Measurements from ENCODE around the gene ATP13A3. TPM values are rescaled to one million over a fixed set of nuclear protein-coding genes. Genes with fewer than 3 reads are reported as not detected.

ATP13A3 gene
- total RNA-seq, 4 donors from 2014 or later, result 84.6 to 106 (median 101) TPM

- H3K4me1 ChIP-seq, result peaks cover 0 to 55% (median 14%) of the 10 kb centered on the region in 4 donors
- no peaks in the 10 kb centered on the region for H3K9me3 ChIP-seq
- DNase-seq (ENCODE audit: low spot score in 2 of 2), result no peak
- H3K36me3 ChIP-seq, result no peaks in the 10 kb centered on the region
- H3K4me3 ChIP-seq, result no peak overlapping the region
- H3K27ac ChIP-seq, result peak overlapping the region in 2 of 4 donors; percentile 35 to 46
- no peaks in the 10 kb centered on the region for H3K27me3 ChIP-seq
- TF ChIP-seq EP300 (IDR thresholded peaks at IDR 0.05) (no peak), POLR2A (IDR thresholded peaks at IDR 0.05) (no peak), CTCF (IDR thresholded peaks at IDR 0.05) (no peak)
Observed at GRCh38 chr3:194481103-194481502, 5.7 kb downstream of the ATP13A3 start.

GRCh38 chr3:194476784-194477183 lies 10.0 kb downstream of the ATP13A3 start:
- Histone ChIP-seq H3K27ac (no peak overlapping the region), H3K27me3 (no peaks in the 10 kb centered on the region)
- WGBS, 2 donors, result 78 to 81% methylated on average over 4 of the region's 4 CpGs

GRCh38 chr3:194475978-194476377 lies 10.8 kb downstream of the ATP13A3 start:
- TF ChIP-seq EP300 (IDR thresholded peaks at IDR 0.05) (no peak), POLR2A (IDR thresholded peaks at IDR 0.05) (no peak), CTCF (IDR thresholded peaks at IDR 0.05) (no peak)
- no peak overlapping the region for H3K4me3 ChIP-seq
- 85 to 87% methylated on average over 4 of the region's 4 CpGs for WGBS, 2 donors
- H3K27me3 ChIP-seq, result no peaks in the 10 kb centered on the region
- H3K9me3 ChIP-seq, result no peaks in the 10 kb centered on the region
- DNase-seq (ENCODE audit: low spot score in 2 of 2), result no peak
- H3K27ac ChIP-seq, result no peak overlapping the region
- no peaks in the 10 kb centered on the region for H3K36me3 ChIP-seq
- H3K4me1 ChIP-seq, result peaks cover 0 to 55% (median 5%) of the 10 kb centered on the region in 4 donors

More at GRCh38 chr3:194476784-194477183, 10.0 kb downstream of the ATP13A3 start:
- H3K4me3 ChIP-seq, result no peak overlapping the region
- H3K9me3 ChIP-seq, result no peaks in the 10 kb centered on the region
- DNase-seq (ENCODE audit: low spot score in 2 of 2), result no peak
- H3K4me1 ChIP-seq, result peaks cover 0 to 57% (median 7%) of the 10 kb centered on the region in 4 donors
- TF ChIP-seq EP300 (IDR thresholded peaks at IDR 0.05) (no peak), CTCF (IDR thresholded peaks at IDR 0.05) (no peak), POLR2A (IDR thresholded peaks at IDR 0.05) (no peak)
- H3K36me3 ChIP-seq, result no peaks in the 10 kb centered on the region

- no peak for TF ChIP-seq EP300 (IDR thresholded peaks at IDR 0.05)
- no peak for TF ChIP-seq POLR2A (IDR thresholded peaks at IDR 0.05)
- TF ChIP-seq CTCF (IDR thresholded peaks at IDR 0.05), result no peak
- Histone ChIP-seq H3K27me3 (no peaks in the 10 kb centered on the region), H3K4me1 (peaks cover 0 to 55% (median 6%) of the 10 kb centered on the region in 4 donors), H3K27ac (peak overlapping the region in 1 of 4 donors; percentile 30), H3K4me3 (no peak overlapping the region), H3K9me3 (no peaks in the 10 kb centered on the region), H3K36me3 (no peaks in the 10 kb centered on the region)
- no peak for DNase-seq (ENCODE audit: low spot score in 2 of 2)
- 82 to 94% methylated on average over 4 of the region's 4 CpGs for WGBS, 2 donors
Observed at GRCh38 chr3:194475138-194475932, 11.5 kb downstream of the ATP13A3 start.

- peaks cover 0 to 55% (median 7%) of the 10 kb centered on the region in 4 donors for H3K4me1 ChIP-seq
- no peak for DNase-seq (ENCODE audit: low spot score in 2 of 2)
- no peak for TF ChIP-seq POLR2A (IDR thresholded peaks at IDR 0.05)
- TF ChIP-seq EP300 (IDR thresholded peaks at IDR 0.05), result no peak
- no peak for TF ChIP-seq CTCF (IDR thresholded peaks at IDR 0.05)
- H3K4me3 ChIP-seq, result no peak overlapping the region
- no peaks in the 10 kb centered on the region for H3K36me3 ChIP-seq
- H3K27ac ChIP-seq, result no peak overlapping the region
- H3K9me3 ChIP-seq, result no peaks in the 10 kb centered on the region
- 73% methylated on average over 7 of the region's 7 CpGs for WGBS, 2 donors
- H3K27me3 ChIP-seq, result no peaks in the 10 kb centered on the region
Observed at GRCh38 chr3:194474675-194475074, 12.1 kb downstream of the ATP13A3 start.
